Activated naive CD4-positive, alpha-beta T cell treated with anti-CD3 and anti-CD28 coated beads, Interleukin-2, amount 50 U/mL, for 16 hours (primary cell): Measurements from ENCODE around the gene KRT33A.
"Not testable (repeated sequence)": the region's sequence is repeated elsewhere in the genome, so short reads cannot be mapped to it uniquely, and the experiment has no call there.

Source experiments
- DNase-seq: peaks from one replicate; pipeline ENCODE4 v3.0.0-alpha.2; 2020

KRT33A gene

GRCh38 chr17:41350381-41350878, at the start of gene KRT33A:
Gene KRT33A (minus strand): TSS chr17:41350828. CDS start chr17:41350767, 61 bp downstream.
- DNase-seq: not testable (repeated sequence)

GRCh38 chr17:41396996-41397660, 46.5 kb upstream of the KRT33A start, which contains the start of gene KRT31:
Gene KRT31 (minus strand): TSS chr17:41397608. CDS start chr17:41397539, 69 bp downstream.
- DNase-seq: no peak

- no peak for DNase-seq
Observed at GRCh38 chr17:41396340-41396739, 45.7 kb upstream of the KRT33A start.

GRCh38 chr17:41395611-41396010, 45.0 kb upstream of the KRT33A start:
- DNase-seq: no peak

- DNase-seq: not testable (repeated sequence)
Observed at GRCh38 chr17:41395044-41395443, 44.4 kb upstream of the KRT33A start.

GRCh38 chr17:41394254-41394996, 43.8 kb upstream of the KRT33A start:
- DNase-seq: no peak

GRCh38 chr17:41393826-41394225, 43.2 kb upstream of the KRT33A start:
- no peak for DNase-seq

GRCh38 chr17:41393294-41393693, 42.7 kb upstream of the KRT33A start:
- no peak for DNase-seq

- DNase-seq: no peak
Observed at GRCh38 chr17:41392278-41392677, 41.6 kb upstream of the KRT33A start.

- DNase-seq: no peak
Observed at GRCh38 chr17:41391535-41391934, 40.9 kb upstream of the KRT33A start.

GRCh38 chr17:41390411-41390938, 39.8 kb upstream of the KRT33A start:
- no peak for DNase-seq

GRCh38 chr17:41387670-41388069, 37.0 kb upstream of the KRT33A start:
- no peak for DNase-seq

- DNase-seq: no peak
Observed at GRCh38 chr17:41386227-41386626, 35.6 kb upstream of the KRT33A start.

- DNase-seq: no peak
Observed at GRCh38 chr17:41383690-41384089, 33.1 kb upstream of the KRT33A start.

- DNase-seq: no peak
Observed at GRCh38 chr17:41382394-41382793, 31.8 kb upstream of the KRT33A start.

GRCh38 chr17:41381943-41382342, 31.3 kb upstream of the KRT33A start, which contains the start of gene KRT34:
Gene KRT34 (minus strand): TSS chr17:41382306. CDS start chr17:41382246, 60 bp downstream.
- DNase-seq: not testable (repeated sequence)

GRCh38 chr17:41380091-41380490, 29.5 kb upstream of the KRT33A start:
- not testable (repeated sequence) for DNase-seq

GRCh38 chr17:41377546-41377945, 26.9 kb upstream of the KRT33A start:
- DNase-seq: no peak

GRCh38 chr17:41369713-41370112, 19.1 kb upstream of the KRT33A start, which contains the start of gene KRT33B:
Gene KRT33B (minus strand): TSS chr17:41369813. CDS start chr17:41369750, 63 bp downstream.
- no peak for DNase-seq

GRCh38 chr17:41369023-41369422, 18.4 kb upstream of the KRT33A start:
- no peak for DNase-seq

GRCh38 chr17:41367426-41368075, 16.9 kb upstream of the KRT33A start:
- no peak for DNase-seq

- no peak for DNase-seq
Observed at GRCh38 chr17:41366070-41366469, 15.4 kb upstream of the KRT33A start.

GRCh38 chr17:41363881-41364280, 13.3 kb upstream of the KRT33A start:
- DNase-seq: no peak
